NCI-H446 treated with DMSO at 0.1 percent for 48 hours (cell line): Measurements from ENCODE around the gene PRDX1.
"Not testable (repeated sequence)": the region's sequence is repeated elsewhere in the genome, so short reads cannot be mapped to it uniquely, and the experiment has no call there.

Experiments
- DNase-seq: peaks from one replicate; lab custom pipeline; 2025; lab: John Stamatoyannopoulos, UW

Gene PRDX1

DNA sequence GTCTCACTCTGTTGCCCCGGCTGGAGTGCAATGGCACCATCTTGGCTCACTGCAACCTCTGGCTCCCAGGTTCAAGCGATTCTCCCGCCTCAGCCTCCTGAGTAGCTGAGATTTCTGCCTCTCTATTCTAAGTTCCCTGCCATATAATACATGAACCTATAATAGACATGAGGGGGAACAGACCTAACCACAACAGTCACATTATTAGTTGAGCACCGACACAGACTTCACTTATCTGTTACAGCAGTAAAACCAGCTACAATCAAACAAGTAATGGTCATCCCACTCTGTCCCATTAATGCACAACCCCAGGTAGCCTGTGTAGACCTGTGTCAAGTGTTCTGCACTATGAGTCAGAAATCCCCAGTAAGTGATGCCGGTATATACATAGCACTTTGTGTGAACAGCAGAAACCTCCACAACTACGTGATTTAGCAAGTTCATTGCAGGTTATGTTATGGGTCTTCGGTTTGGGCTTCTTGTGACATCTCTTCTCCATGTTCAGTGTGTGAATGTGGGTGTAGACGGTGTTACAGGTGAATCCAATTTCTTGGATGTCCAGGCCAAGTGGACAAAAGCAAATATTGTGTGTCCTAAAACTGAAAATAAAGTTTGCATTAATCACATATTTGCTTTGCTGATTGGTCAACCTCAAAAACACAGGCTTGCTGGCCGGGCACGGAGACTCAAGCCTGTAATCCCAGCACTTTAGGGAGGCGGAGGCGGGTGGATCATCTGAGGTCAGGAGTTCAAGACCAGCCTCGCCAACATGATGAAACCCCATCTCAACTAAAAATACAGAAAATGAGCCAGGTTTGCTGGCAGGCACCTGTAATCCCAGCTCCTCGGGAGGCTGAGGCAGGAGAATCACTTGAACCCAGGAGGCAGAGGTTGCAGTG lies 18.0 kb downstream of the PRDX1 start:
- no peak for DNase-seq

DNA sequence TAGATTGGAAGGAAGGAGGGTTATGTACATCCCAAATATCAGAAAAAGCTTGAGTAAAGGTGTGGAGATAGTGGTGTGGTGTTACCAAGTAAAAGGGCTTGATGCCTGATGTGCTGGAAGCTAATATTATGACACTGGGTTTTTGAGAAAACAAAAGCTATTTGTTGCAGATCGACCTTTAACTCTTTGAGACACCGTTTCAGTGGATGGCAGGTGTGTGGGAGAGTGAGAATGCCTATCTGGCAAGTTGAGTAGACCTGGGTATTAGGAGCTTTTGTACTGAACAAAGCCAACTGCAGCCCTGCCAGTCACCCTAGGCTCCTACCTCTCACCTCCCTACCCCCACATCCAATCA lies 20.2 kb downstream of the PRDX1 start:
- DNase-seq: no peak

DNA sequence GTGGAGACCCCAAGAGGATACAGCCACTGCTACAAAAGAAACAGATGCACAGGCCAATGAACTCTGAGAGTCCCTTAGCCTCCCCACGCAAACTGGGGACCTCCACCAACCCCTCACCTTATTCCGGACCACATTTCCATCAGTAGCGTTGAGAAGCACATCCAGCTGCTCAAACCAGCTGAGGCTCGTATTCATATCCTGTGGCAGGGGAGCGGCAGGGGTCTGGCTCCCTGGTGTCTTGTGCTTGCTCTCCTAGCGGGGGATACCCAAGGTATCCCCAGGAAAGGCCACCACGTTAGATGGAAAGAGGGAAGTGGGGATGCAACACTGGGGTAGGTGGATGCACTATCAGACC lies 22.3 kb downstream of the PRDX1 start:
- DNase-seq: no peak

DNA sequence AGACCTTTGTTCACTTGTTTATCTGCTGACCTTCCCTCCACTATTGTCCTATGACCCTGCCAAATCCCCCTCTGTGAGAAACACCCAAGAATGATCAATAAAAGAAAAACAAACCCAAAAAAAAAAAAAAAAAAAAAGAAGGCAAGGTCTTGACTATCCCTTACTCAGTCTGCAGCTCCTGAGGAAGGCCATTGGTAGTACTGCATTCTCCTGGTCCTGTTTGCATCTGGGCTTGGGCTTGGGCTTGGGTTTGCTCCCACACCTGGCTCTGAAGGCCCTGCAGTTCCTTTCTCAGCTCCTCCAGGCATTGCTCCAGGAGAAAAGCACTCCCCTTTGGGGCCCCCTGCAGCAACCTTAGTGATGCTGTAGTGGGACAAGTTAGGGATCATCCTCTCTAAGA lies 23.4 kb downstream of the PRDX1 start:
- no peak for DNase-seq

DNA sequence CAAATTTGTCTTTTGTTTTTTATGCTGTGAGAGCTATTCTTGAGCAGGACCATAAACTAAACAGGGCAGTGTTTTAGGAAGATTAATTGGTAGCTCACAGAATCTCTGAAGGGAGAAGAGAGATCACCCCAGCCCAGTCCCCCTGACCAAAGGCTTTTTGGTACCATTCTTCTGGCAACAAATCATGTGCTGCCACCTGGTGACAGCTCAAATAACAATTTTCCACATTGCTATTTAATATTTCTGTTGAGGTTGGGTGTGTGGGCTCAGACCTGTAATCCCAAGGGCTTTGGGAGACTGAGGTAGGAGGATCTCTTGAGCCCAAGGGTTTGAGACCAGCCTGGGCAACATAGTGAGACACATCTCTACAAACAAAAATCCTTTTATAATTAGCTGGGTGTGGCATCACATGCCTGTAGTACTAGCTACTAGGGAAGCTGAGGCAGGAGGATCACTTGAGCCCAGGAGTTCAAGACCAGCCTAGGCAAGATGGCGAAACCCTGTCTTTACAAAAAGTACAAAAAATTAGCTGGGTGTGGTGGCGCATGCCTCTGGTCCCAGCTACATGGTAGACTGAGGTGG lies 28.5 kb downstream of the PRDX1 start:
- DNase-seq: no peak

DNA sequence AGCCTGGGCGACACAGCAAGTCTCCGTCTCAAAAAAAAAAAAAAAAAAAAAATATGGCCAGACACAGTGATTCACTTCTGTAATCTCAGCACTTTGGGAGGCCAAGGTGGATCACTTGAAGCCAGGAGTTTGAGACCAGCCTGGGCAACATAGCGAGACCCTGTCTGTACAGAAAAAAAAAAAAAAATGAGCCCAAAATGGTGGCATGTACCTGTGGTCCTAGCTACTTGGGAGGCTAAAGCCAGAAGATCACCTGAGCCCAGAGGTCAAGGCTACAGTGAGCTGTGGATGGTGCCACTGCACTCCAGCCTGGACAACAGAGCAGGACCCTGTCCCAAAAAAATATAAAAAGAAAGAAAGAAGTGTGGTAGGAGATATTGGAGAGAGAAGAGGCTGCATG lies 29.0 kb downstream of the PRDX1 start:
- DNase-seq: no peak

DNA sequence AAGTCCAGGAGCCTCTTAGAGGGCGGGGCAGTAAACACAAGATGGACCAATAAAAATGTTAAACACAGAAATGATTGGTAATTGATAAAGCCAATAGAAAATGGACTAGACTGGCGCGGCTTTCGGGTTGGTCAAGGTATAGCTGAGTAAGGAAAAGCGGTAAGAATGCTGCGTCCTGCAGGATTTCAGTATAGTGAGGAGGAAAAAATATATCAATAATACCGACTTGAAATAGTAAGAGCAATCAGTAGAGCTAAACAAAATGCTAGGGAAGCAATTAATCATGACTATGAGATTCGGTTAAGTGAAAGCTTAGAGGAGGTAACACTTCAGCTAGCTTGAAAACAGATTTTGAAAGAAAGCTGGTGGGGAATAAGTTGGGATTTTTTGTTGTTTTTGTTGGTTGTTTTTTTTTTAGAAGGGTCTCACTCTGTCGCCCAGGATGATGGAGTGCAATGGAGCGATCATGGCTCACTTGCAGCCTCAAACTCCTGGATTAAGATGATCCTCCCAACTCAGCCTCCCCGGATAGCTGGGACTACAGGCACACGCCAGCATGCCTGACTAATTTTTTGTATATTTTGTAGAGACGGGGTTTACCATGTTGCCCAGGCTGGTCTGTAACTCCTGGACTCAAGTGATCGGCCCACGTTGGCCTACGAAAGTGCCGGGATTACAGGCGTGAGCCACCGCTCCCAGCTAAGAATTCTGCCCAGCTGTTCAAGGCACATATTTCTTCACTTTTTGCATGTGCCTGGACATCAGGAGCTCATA lies 30.0 kb downstream of the PRDX1 start:
- no peak for DNase-seq

DNA sequence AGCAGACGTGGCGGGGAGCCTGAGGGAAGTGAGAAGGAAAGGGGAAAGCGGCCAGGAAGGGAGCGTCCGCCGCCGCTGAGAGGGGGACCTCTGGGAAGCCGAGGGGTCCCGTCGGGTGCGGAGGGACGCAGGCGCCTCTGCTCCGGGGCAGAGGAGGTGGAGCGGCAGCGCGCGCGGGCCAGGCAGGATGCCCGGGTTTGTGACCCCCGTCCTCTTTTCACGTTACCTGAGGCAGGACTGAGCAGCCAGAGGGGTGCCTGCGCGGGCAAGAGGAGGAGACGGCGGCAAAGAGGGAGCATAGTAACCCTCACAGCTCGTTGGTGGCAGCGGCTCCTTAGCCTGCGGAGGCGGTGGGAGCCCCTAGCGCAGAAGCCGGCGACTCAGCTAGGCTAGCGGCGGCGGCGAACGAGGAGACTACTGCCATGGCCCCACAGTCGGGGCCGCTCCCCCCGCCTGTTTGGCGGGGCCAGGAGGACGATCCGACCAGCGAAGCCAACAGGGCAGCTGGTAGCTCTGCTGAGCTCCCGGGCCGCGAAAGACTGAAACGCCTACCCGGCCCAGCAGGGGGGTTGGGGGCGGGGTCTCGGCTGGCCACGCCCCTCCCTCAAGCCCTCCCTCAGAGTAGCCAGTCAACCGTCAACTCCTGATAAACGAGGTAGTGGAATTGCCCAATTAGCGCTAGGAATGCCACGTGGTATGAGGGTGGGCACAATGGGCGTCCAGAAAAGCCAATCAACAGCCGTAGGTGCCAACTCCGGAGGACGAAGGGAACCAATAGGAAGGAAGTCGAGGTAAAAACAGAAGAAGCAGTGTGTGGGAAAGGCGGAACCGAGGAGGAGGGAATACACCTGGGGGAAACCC lies 30.8 kb downstream of the PRDX1 start, which contains the start of gene TESK2:
TESK2 (minus strand) TSS at position 538 of the 861 bp plus-strand sequence. CDS start 33,378 bp downstream, outside the sequence.
- peak; percentile 96 for DNase-seq

DNA sequence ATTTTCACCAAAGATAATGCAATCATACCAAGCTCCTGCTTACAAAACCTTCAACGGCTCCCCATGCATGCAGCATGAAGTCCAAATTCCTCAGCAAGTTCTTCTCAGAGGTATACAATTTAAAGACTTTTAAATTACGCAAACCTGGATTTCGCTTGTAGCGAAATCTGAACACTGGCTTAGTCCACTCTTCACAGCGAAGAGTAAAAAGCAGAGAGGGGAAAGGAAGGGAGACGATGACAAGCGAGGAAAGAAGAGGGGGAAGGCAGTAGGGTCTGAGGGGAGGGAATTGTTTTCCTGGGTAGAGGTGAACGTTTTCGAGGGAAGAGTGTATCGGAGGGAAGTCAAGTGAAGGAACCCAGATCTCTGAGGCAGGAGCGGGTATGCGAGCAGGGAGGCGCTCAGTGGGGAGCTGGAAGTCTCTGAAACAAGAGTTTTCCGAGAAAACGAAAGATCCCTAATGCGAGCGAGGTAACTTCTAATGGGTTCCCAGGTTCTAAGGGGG lies 31.5 kb downstream of the PRDX1 start:
- no peak for DNase-seq

DNA sequence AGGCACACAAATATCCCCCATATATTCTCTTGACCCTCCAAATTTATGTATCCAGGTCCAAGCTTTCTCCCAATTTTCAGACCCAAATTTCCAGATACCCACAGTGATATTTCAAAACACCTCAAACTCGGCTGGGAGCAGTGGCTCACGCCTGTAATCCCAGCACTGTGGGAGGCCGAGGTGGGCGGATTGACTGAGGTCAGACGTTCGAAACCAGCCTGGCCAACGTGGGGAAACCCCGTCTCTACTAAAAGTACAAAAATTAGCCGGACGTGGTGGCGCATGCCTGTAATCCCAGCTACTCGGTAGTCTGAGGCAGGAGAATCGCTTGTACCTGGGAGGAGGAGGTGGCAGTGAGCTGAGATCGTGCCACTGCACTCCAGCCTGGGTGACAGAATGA lies 32.3 kb downstream of the PRDX1 start:
- DNase-seq: not testable (repeated sequence)

DNA sequence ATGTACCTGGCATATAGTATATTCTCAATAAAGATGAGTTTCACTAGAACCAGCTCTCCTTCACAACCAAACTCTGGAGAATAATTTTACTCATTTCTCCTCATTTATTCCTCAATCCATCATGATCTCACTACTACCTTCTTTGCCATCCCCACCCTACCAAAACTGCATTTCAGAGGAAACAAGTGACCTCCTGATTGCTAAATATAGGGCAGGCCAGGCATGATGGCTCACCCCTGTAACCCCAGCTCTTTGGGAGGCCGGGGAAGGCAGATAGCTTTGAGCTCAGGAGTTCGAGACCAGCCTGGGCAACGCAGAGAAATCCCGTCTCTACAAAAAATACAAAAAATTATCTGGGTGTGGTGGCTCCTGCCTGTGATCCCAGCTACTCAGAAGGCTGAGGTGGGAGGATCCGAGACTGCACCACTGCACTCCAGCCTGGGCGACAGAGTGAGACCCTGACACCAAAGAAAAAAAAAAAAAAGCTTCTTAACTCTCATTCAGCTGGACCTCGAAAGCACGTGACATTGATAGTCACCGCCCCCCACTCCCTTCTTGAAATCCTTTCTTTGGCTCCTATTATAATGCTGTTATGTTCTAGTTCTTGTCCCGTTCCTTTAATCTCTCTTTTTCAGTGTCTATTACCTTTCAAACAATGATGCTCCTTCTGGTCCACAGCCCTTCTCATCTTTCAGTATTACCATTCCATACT lies 32.9 kb downstream of the PRDX1 start:
- peak; percentile 64 for DNase-seq

DNA sequence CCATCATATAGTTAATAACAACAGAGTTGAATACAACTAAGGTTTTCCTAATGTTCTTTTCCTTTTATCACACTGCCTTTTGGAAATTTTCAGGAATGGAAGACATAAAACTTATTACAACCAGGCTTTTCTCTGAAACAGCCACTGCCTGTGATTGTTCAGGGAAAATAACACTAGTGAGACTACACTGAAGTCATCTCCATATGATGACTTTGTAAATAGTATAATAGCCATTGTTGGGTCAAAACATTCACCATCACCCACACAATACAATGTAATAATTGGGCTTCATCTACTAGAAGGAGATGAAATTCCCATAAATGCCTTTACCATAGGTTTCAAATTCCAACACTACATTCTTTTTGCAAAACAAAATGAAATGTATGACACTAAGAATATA lies 35.7 kb downstream of the PRDX1 start:
- DNase-seq: no peak

DNA sequence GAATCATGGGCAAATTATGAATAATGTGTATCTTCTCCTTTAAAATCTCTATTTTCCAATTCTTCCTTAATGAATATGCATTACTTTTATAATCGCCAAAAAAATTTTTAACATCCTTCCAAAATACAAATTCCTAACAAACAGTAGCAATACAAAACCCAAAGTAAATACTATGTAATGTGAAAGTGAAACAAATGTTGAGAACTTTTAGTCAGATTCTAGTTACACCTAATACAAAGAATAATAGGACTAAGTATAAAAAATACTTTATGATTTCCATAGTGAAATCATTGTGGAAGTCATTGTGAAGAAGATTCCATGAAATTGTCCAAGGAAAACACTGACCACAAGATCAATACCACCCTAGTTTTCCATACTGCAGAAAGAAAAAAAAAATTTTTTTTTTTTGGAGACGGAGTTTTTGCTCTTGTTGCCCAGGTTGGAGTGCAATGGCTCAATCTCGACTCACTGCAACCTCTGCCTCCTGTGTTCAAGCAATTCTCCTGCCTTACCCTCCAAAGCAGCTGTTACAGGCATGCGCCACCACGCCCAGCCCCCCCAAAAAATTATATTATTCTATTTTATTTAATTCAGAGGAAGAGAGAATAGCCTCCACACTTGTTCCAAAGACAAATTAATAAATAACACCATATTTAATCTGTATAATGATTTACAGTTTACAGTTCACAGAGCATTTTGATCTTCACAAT lies 42.5 kb downstream of the PRDX1 start:
- no peak for DNase-seq

DNA sequence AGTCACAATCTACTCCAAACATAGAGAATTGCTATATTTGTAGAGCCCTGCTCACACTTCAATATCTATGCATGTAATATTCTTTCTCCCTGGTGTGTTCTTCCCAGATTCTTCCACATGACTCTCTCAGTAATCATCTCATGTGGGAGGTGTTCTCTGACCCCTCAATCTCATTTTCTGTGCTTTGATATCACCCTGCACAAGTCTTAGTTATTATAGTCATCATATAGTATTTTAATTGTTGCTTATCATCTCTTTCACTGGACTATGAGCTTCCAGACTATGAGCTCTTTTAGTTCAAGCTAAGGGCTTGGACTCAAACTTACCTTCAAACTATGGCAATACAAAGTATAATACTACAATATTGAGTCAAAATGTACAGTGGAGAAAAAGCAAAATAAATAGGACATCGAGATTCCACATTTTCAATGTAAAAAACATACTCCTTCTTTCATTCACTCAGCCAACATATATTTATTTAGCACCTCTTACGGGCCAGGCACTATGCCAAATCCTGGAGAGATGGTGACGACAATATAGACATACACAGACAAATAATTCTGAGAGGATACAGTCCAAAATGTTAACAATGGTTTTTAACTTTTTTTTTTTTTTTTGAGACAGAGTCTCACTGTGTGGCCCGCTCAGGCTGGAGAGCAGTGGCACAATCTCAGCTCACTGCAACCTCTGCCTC lies 43.4 kb downstream of the PRDX1 start:
- no peak for DNase-seq

DNA sequence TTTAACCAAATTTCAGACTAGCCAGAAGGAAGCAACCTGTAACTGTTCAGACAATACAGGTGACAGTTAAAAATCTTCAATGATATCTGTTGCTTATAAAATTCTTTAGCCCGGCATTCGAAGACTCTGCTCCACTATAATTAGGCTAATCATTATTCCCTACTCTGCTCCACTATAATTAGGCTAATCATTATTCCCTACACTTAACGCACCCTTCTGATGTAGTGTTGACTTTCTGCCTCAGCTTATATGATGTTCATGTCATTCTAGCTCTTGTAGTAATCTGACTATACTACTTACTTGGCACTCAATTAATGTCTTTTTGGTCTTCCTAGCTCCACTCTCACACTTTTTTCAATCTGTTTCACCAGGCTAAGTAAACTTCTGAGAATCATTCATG lies 44.0 kb downstream of the PRDX1 start:
- no peak for DNase-seq

DNA sequence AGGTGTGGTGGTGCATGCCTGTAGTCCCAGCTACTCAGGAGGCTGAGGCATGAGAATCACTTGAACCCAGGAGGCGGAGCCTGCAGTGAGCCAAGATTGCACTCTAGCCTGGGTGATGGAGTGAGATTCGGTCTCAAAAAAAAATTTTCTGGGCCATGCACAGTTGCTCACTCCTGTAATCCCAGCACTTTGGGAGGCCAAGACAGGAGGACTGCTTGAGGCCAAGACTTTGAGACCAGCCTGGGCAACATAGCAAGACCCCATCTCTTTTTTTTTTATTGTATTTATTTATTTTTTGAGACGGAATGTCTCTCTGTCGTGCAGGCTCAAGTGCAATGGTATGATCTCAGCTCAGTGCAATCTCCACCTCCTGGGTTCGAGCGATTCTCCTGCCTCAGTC lies 47.5 kb downstream of the PRDX1 start:
- not testable (repeated sequence) for DNase-seq

DNA sequence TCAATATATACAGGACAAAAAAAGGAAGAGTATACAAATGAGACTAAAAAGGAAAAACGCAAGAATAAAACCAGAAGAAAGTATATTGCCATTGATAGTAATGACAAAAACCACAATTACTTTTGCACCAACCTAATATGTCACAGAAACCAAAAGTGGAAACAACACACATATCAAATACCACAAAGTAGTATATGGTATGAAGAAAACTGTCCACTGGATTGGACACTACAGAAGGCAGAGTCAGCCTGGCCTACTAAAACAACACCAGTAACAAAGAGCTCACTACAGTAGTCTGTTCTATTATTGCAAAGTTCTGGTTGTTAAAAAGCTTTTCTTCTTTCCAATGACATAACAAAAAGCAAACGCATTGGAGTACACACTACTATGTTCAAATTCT lies 48.4 kb downstream of the PRDX1 start:
- DNase-seq: no peak

DNA sequence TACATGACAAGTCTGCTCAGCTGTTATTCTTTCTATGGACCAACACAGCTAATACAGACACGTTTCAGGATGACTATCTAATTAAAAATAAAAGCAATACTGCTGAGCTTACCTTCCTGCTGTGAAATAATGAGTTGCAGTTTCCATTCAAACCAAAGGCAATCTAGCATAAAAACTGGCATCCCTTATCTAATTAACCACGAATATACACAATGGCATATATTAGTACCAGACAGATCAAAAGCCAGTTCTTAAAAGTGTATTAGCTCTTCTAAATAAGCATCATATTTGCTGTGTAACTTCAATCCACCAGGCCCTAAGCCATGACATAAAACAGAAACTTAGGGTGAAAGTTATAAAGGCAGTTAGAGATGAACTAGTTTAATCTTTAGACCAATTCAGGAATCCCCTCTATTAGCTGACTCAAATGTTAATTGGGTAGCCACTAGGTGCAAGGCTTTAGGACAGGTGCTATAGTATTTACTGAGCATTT lies 51.3 kb downstream of the PRDX1 start:
- DNase-seq: no peak

DNA sequence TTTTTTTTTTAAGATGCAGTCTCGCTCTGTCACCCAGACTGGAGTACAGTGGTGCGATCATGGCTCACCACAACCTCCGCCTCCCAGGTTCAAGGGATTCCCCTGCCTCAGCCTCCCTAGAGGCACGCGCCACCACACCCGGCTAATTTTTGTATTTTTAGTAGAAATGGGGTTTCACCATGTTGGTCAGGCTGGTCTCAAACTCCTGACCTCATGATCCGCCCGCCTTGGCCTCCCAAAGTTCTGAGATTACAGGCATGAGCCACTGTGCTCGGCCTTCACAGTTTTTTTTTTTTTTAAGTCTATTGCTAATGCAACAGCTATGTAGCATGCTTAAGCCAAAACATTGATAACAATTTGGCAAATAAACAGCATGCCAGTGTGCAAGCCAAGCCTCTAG lies 54.3 kb downstream of the PRDX1 start:
- not testable (repeated sequence) for DNase-seq

DNA sequence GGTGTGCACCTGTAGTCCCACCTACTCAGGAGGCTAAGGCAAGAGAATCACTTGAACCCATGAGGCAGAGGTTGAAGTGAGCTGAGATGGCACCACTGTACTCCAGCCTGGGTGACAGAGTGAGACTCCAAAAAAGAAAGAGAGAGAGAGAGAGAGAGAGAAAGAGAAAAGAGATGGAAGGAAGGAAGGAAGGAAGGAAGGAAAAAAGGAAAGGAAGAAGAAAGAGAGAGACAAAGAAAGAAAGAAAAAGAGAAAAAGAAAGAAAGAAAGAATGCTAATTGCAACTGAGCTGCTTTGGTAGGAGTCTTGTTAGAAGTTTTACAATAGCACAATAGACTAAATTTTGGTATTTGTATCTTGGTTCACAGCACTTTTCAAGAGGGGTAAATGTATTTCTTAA lies 56.4 kb downstream of the PRDX1 start:
- no peak for DNase-seq
